ENCODE data around the gene TBC1D22B. TPM values are rescaled to one million over a fixed set of nuclear protein-coding genes. Genes with fewer than 3 reads are reported as not detected.

The TBC1D22B gene
- total RNA-seq, 1 donor = 6.9 TPM

GRCh38 chr6:37362101-37362828 is 104.7 kb downstream of the TBC1D22B start:
- no peak for TF ChIP-seq CTCF (IDR thresholded peaks at IDR 0.05; ENCODE audit: extremely low read depth, low read depth, low read length)
- Histone ChIP-seq H3K27me3 (ENCODE audit: insufficient read depth, low read length) (no peaks in the 10 kb centered on the region), H3K4me3 (ENCODE audit: insufficient read depth, low read length) (no peak overlapping the region), H3K27ac (ENCODE audit: low read depth, low read length) (no peak overlapping the region), H2AFZ (ENCODE audit: low read length) (no peak overlapping the region), H3K9me3 (ENCODE audit: low read depth, low read length) (no peaks in the 10 kb centered on the region), H3K4me2 (ENCODE audit: insufficient read depth, low read length) (no peak overlapping the region), H4K20me1 (ENCODE audit: insufficient read depth, low read length) (peaks cover 32% of the 10 kb centered on the region), H3K79me2 (ENCODE audit: insufficient read depth, low read length) (peaks cover 38% of the 10 kb centered on the region), H3K36me3 (ENCODE audit: insufficient read depth, low read length) (peaks cover 16% of the 10 kb centered on the region), H3K4me1 (ENCODE audit: insufficient read depth, low read length) (peaks cover 8% of the 10 kb centered on the region)
- no peak for DNase-seq (ENCODE audit: insufficient read length, low spot score, missing footprints)

GRCh38 chr6:37365791-37366190 is 108.2 kb downstream of the TBC1D22B start:
- Histone ChIP-seq H4K20me1 (ENCODE audit: insufficient read depth, low read length) (peaks cover 19% of the 10 kb centered on the region), H2AFZ (ENCODE audit: low read length) (no peak overlapping the region), H3K4me1 (ENCODE audit: insufficient read depth, low read length) (peaks cover 24% of the 10 kb centered on the region), H3K27ac (ENCODE audit: low read depth, low read length) (no peak overlapping the region), H3K27me3 (ENCODE audit: insufficient read depth, low read length) (no peaks in the 10 kb centered on the region), H3K4me3 (ENCODE audit: insufficient read depth, low read length) (no peak overlapping the region), H3K79me2 (ENCODE audit: insufficient read depth, low read length) (peaks cover 17% of the 10 kb centered on the region), H3K9me3 (ENCODE audit: low read depth, low read length) (no peaks in the 10 kb centered on the region), H3K36me3 (ENCODE audit: insufficient read depth, low read length) (peaks cover 24% of the 10 kb centered on the region), H3K4me2 (ENCODE audit: insufficient read depth, low read length) (no peak overlapping the region)
- DNase-seq (ENCODE audit: insufficient read length, low spot score, missing footprints) = no peak
- TF ChIP-seq CTCF (IDR thresholded peaks at IDR 0.05; ENCODE audit: extremely low read depth, low read depth, low read length) = peak; percentile 43

- peaks cover 24% of the 10 kb centered on the region for H3K4me1 ChIP-seq (ENCODE audit: insufficient read depth, low read length)
- no peak for DNase-seq (ENCODE audit: insufficient read length, low spot score, missing footprints)
- no peak for TF ChIP-seq CTCF (IDR thresholded peaks at IDR 0.05; ENCODE audit: extremely low read depth, low read depth, low read length)
Observed at GRCh38 chr6:37366910-37367309, 109.3 kb downstream of the TBC1D22B start.

GRCh38 chr6:37368961-37369320 is 111.4 kb downstream of the TBC1D22B start:
- no peak overlapping the region for H3K4me2 ChIP-seq (ENCODE audit: insufficient read depth, low read length)
- TF ChIP-seq CTCF (IDR thresholded peaks at IDR 0.05; ENCODE audit: extremely low read depth, low read depth, low read length) = no peak
- H3K27me3 ChIP-seq (ENCODE audit: insufficient read depth, low read length) = no peaks in the 10 kb centered on the region
- no peak overlapping the region for H2AFZ ChIP-seq (ENCODE audit: low read length)
- H3K27ac ChIP-seq (ENCODE audit: low read depth, low read length) = no peak overlapping the region
- H4K20me1 ChIP-seq (ENCODE audit: insufficient read depth, low read length) = peaks cover 23% of the 10 kb centered on the region
- DNase-seq (ENCODE audit: insufficient read length, low spot score, missing footprints) = no peak
- peaks cover 24% of the 10 kb centered on the region for H3K4me1 ChIP-seq (ENCODE audit: insufficient read depth, low read length)
- H3K4me3 ChIP-seq (ENCODE audit: insufficient read depth, low read length) = no peak overlapping the region
- H3K79me2 ChIP-seq (ENCODE audit: insufficient read depth, low read length) = peaks cover 19% of the 10 kb centered on the region
- peaks cover 9% of the 10 kb centered on the region for H3K36me3 ChIP-seq (ENCODE audit: insufficient read depth, low read length)
- no peaks in the 10 kb centered on the region for H3K9me3 ChIP-seq (ENCODE audit: low read depth, low read length)

More at GRCh38 chr6:37366910-37367309, 109.3 kb downstream of the TBC1D22B start:
- Histone ChIP-seq H4K20me1 (ENCODE audit: insufficient read depth, low read length) (peaks cover 23% of the 10 kb centered on the region), H3K4me2 (ENCODE audit: insufficient read depth, low read length) (no peak overlapping the region), H2AFZ (ENCODE audit: low read length) (no peak overlapping the region), H3K79me2 (ENCODE audit: insufficient read depth, low read length) (peaks cover 22% of the 10 kb centered on the region), H3K36me3 (ENCODE audit: insufficient read depth, low read length) (peaks cover 24% of the 10 kb centered on the region), H3K4me3 (ENCODE audit: insufficient read depth, low read length) (no peak overlapping the region), H3K27ac (ENCODE audit: low read depth, low read length) (peak overlapping the region; percentile 0), H3K9me3 (ENCODE audit: low read depth, low read length) (no peaks in the 10 kb centered on the region), H3K27me3 (ENCODE audit: insufficient read depth, low read length) (no peaks in the 10 kb centered on the region)
